Brain microvascular endothelial cell (primary cell): Measurements from ENCODE around the gene JAM2.
A peak's percentile ranks its signal among the peaks of the same experiment; 100 is the strongest.
"Not testable (repeated sequence)": the region's sequence is repeated elsewhere in the genome, so short reads cannot be mapped to it uniquely, and the experiment has no call there.

Experiments used
- DNase-seq: peaks from one replicate; pipeline ENCODE4 v3.0.0-alpha.2; 2020
- H3K27ac ChIP-seq: fragments of 250-450 bp; sonication (Bioruptor Pico); 2 replicates; pipeline ENCODE4 v1.5.1; 2020; ENCODE audit warnings: mild to moderate bottlenecking, moderate library complexity
- H3K27me3 ChIP-seq: fragments of 250-450 bp; sonication (Bioruptor Pico); replicated peaks from 2 replicates; pipeline ENCODE4 v1.5.1; 2020; ENCODE audit warnings: mild to moderate bottlenecking
- H3K36me3 ChIP-seq: fragments of 250-450 bp; sonication (Bioruptor Pico); replicated peaks from 2 replicates; pipeline ENCODE4 v1.5.1; 2020; ENCODE audit warnings: mild to moderate bottlenecking
- H3K4me3 ChIP-seq: 2 replicates; pipeline ENCODE4 v1.5.1; 2011; ENCODE audit warnings: low read depth, mild to moderate bottlenecking, control low read depth, low read length, moderate library complexity
- CTCF ChIP-seq: IDR thresholded peaks from 2 replicates; pipeline ENCODE4 v1.5.1; 2011; ENCODE audit warnings: low read depth, mild to moderate bottlenecking, moderate library complexity, low read length, control low read depth, inconsistent platforms; ENCODE audit errors: missing control alignments
- in situ Hi-C: cut with HindIII; loops from 2 replicates; pipeline ENCODE4 v1.10.0; 2017; ENCODE audit warnings: low sequenced_read_pairs, low pct_ligation_motif_present

The JAM2 gene

GRCh38 chr21:25676451-25676850 lies 37.4 kb downstream of the JAM2 start:
- Histone ChIP-seq H3K27ac (no peak overlapping the region), H3K4me3 (no peak overlapping the region), H3K36me3 (no peaks in the 10 kb centered on the region), H3K27me3 (no peaks in the 10 kb centered on the region)
- TF ChIP-seq CTCF, result no peak
- DNase-seq, result no peak
- in situ Hi-C loops, result no loop called here

- in situ Hi-C loops, result no loop called here
- Histone ChIP-seq H3K27ac (no peak overlapping the region), H3K27me3 (no peaks in the 10 kb centered on the region), H3K36me3 (no peaks in the 10 kb centered on the region), H3K4me3 (no peak overlapping the region)
- no peak for DNase-seq
- no peak for TF ChIP-seq CTCF
Observed at GRCh38 chr21:25682382-25682781, 43.3 kb downstream of the JAM2 start.

- TF ChIP-seq CTCF, result no peak
- H3K27ac ChIP-seq, result no peak overlapping the region
- H3K36me3 ChIP-seq, result no peaks in the 10 kb centered on the region
- DNase-seq, result no peak
- H3K27me3 ChIP-seq, result no peaks in the 10 kb centered on the region
- H3K4me3 ChIP-seq, result no peak overlapping the region
- in situ Hi-C loops, result no loop called here
Observed at GRCh38 chr21:25687787-25688186, 48.7 kb downstream of the JAM2 start.

- H3K27ac ChIP-seq, result no peak overlapping the region
- in situ Hi-C loops, result no loop called here
- TF ChIP-seq CTCF, result no peak
- H3K4me3 ChIP-seq, result no peak overlapping the region
- no peaks in the 10 kb centered on the region for H3K27me3 ChIP-seq
- H3K36me3 ChIP-seq, result no peaks in the 10 kb centered on the region
- DNase-seq, result no peak
Observed at GRCh38 chr21:25688275-25689155, 49.5 kb downstream of the JAM2 start.

- Histone ChIP-seq H3K27me3 (no peaks in the 10 kb centered on the region), H3K36me3 (no peaks in the 10 kb centered on the region), H3K4me3 (no peak overlapping the region), H3K27ac (no peak overlapping the region)
- DNase-seq, result peak; percentile 4
- in situ Hi-C loops, result no loop called here
- no peak for TF ChIP-seq CTCF
Observed at GRCh38 chr21:25689226-25689625, 50.2 kb downstream of the JAM2 start.

- no peak for DNase-seq
- H3K27ac ChIP-seq, result no peak overlapping the region
- no peak for TF ChIP-seq CTCF
- H3K27me3 ChIP-seq, result no peaks in the 10 kb centered on the region
- in situ Hi-C loops, result no loop called here
- no peaks in the 10 kb centered on the region for H3K36me3 ChIP-seq
- no peak overlapping the region for H3K4me3 ChIP-seq
Observed at GRCh38 chr21:25691976-25692375, 52.9 kb downstream of the JAM2 start.

- H3K27ac ChIP-seq, H3K27me3 ChIP-seq, H3K4me3 ChIP-seq, DNase-seq, H3K36me3 ChIP-seq, in situ Hi-C loops: not testable (repeated sequence)
Observed at GRCh38 chr21:25695461-25695860, 56.4 kb downstream of the JAM2 start.
